ENCODE results near the gene CACNA2D1.

Gene CACNA2D1

DNA sequence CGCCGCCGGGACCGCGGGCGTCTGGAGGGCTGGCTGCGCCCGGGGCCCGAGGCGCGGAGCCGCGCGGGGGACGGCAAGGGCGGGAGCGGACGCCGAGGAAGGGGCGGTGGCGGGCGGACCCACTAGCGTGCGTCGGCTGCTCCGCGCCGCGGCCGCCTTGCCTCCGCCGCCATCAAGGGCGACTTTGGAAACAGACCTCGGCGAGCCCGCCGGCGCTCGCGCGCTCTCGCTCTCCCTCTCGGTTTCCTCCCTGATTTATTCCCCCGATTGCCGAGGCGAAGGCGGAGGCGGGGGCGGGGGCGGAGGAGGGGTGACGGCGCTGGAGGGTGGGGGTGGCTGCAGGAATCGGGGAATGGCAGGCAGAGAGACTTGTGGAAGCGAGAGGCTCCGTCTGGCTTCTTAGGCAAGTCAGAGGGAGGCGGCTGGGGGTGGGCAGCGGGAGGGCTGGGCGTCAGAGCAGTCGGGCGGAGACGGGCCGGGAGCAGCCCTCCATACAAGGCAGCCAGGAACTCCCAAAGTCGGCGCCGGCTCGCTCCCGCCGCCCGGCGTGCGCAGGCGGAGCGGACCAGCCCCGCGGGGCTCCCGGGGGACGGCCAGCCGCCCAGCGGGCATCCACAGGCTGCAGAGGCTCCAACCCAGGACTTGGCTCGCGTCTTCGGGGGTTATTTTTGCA lies at the start of gene CACNA2D1:
TSS of gene CACNA2D1 (minus strand) at position 231 of the 673 bp plus-strand sequence.
- no peak for DNase-seq

DNA sequence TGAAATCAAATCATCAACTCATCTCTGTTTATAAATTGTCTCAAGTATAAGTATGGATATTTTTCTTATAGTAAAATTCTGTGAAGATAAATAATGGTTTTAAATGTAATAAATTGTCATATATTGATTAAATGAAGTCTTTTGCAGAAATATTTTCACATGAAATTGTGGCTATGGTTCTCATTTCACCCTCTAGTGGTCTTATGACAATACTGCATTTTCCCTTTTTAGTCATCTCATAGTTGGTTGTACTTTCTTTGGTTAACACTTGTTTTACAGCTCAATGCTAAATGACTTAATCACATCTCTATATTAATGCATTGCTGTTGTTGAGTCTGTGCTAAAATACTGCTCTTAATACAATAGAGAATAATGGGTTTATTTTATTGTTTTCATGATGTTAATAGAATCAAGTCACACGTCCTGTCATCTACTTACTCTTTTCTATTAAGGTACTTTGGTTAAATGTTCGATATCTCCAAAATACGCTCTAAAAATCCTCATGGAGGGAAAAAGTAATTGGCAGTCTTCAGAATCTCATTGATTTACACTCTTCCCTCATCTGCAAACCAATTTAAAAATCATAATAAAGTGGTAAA lies 38.0 kb upstream of the CACNA2D1 start:
- DNase-seq: no peak

DNA sequence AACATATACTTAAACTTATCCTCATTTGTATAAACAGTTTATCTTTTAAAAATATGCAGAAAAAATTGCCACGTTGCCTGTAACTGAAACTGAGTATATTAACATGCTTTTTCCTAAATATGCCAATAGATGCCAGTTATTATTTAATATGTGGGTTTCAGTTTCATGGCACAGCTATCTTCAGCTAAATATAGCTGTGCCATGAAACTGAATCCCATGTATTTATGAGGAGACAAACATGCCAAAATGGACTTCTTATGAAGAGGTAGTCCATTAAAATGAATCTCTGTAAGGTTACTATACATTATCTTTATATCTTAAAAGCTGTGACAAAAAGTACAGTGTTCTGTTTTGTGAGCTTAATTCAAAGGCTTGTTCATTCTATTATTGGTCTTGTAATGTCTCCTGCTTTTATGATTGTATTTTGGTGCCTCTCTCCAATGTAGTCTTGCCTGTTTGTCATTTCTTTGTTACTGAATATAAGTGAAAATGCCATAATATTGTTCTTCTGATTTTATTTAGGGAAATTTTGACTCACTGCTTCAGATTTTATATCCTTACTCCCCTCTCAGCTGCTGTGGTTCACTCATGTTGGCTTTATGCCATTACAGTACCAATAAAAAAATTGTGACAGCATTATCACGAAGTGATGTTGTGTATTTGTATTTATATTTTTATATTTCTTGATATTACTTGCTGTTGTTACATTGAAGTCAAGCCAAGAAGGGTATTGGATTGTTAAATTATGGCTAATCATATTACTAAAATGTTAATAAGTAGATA lies 34.3 kb upstream of the CACNA2D1 start:
- DNase-seq: no peak

DNA sequence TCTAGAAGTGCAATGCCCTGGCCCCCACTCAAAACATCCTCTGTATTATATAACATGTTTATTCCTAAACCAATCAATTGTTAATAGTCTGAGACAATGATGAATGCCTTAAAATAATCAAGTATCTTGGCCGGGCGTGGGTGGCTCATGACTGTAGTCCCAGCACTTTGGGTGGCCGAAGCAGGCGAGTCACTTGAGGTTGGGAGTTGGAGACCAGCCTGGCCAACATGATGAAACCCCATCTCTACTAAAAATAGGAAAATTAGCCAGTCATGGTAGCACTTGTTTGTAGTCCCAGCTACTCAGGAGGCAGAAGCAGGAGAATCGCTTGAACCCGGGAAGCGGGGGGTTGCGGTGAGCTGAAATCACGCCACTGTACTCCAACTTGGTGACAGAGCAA lies 29.4 kb upstream of the CACNA2D1 start:
- no peak for DNase-seq

DNA sequence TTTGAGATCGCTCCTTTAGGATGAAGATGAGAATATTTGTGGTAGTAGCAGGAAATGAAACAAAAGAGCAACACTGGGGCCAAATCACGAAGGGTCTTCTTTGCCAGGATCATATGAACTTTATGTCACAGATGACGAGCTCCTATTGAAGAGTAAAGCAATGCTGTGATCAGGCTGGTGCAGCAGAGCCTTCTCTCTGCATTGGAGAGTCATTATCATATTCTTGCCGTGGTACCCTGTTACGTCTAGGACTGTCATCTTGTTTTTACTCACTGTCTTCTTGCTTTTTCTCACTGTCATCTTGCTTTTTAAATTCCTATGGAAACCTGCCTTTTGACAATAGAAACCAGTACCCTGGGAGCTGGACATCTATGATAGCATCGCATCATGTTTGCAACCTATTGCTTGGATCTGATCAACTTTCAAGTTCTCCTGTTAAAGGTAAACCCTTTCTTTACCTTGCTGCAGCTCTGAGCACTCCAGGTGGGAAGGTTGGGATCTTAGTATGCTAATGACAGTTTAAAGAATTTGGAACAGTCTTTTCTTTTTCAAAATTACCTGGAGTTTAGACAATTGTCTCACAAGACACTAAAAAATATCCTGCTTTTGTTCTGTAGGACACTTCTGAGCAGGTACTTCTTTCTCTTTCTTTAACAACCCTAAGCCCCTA lies 27.9 kb upstream of the CACNA2D1 start:
- DNase-seq: no peak

DNA sequence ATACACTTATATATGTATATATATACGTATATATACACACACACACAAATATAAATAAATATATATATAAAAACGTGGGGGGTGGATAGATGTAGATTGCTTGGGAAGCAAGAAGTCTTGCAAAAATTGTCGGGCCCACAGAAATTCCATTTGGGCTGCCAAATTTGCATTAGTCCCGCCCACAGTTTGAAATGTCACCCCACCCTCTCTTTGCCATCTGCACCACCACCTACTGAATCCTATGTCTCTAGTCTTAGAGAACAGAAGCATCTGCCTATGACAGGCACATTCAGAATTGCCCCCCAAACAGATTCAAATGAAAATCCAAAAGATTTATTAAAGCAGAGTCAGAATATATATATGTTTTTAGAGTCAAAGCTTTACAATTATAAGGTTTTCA lies 25.6 kb upstream of the CACNA2D1 start:
- no peak for DNase-seq

DNA sequence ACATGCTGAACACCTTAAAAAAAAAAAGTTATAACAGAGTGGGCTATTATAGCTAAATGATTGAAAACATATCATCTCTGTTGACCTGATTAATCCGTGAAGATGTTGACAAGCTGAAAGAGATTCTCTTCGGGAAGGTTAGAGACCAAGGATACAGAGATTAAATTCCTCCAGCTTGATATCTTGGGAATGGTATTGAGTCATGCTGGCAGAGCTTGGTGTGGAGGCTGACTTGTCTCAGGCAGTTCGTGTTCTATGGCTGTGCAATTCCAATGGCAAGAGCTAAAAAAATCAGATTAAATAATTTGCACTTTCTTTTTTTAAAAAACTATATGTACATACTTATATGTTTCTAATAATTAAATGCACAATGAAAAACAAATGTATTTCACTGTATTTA lies 24.9 kb upstream of the CACNA2D1 start:
- no peak for DNase-seq

DNA sequence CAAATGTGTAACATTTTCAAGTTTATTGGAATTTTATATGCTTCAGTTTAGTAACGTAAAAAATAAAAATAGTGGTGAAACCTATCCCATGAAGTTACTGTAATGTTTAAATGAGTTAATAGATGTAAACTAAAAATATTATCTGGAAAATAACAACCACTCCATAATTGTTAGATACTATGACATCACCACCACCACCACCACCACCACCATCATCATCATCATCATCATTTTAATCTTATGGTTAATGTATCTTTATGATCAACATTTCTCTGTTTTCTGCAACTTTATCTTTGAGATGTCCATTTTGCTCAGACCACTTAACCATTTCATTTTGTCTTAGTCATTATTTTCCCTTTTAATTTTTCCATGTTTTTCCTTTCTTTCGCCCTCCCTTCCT lies 23.4 kb upstream of the CACNA2D1 start:
- no peak for DNase-seq

DNA sequence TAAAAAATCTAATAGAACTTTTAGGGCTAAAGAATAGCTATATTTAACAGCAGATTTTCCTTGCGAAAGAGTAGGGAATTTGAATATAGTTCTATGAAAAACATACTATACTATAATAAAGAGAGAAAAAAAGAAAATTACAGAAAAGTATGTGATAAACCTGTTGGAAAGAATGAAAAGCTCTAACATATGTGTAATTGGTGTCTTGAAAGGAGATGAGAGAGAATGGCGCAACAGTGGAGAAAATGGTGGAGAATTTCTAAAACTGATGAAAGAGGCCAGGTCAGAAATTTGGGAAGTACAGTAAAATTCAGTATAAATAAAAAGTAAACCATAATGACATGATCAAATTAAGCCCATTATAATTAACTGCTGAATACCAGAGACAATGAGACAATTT lies 20.8 kb upstream of the CACNA2D1 start:
- DNase-seq: no peak

DNA sequence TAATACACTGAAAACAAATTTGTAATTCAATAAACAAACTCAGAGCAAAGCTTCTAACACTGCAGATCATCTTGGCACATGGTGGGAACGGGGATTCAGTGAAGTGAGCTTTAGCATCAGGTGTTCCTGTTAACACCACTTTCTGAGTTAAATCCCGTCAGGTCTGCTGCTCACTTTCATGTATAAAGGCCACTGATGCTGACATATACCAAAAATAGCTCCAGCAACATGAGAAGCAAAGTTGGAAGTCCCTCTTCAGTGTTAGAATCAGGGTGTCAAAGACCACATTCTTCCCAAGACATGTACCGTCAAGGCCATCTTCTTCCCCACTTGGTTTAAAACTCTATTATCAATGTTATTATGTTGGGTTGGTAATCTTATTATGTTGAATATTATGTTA lies 11.7 kb upstream of the CACNA2D1 start:
- no peak for DNase-seq

DNA sequence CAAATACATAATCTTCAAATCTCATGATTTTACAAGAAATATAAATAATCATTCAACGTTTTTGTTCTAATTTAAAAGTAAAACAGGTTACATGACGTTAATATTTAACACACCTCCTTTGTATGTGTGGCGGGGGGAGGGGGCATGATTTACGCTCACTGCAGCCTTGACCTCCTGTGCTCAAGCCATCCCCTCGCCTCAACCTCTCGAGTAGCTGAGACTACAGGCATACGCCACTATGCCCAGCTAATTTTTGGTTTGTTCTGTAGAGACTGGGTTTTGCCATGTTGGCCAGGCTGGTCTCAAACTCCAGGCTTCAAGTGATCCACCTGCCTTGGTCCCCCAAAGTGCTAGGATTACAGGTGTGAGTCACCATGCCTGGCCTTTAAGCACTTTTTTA lies 7.2 kb upstream of the CACNA2D1 start:
- DNase-seq: no peak

DNA sequence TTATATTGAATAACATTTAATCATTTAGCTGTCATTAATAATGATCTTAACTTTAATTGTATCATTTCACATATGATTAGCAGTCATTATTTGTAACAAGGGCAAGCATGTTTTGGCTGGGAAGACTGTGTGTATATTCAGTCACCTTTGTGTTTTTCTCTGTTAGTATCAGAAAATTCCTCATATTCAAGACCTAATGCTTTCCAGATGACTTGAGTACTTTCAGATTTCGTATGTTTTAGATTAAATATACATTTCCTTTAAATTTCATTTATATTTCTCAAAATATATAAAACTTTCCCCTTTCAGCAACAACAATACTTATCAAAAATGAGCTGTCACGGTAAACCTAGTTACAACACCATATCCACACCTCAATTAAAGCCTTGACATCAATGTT lies 6.3 kb upstream of the CACNA2D1 start:
- no peak for DNase-seq

DNA sequence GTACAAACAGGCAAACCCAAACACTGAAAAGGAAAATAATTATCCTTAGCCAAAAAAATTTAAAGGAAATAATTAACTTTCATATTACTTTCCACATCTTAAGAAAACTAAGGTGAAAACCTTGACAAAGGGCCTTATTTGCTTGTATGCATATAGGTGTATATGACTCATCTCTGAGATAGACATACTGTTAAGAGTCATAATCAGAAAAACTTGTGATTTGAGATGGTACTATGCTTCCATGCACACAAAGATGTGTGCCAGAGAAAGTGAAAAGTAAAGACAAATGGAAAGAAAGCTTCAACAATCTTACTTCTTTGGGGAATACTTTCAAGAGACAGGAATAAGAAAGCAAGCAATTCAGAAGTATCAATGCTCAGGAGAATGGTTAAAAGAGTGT lies 3.3 kb upstream of the CACNA2D1 start:
- DNase-seq: no peak

DNA sequence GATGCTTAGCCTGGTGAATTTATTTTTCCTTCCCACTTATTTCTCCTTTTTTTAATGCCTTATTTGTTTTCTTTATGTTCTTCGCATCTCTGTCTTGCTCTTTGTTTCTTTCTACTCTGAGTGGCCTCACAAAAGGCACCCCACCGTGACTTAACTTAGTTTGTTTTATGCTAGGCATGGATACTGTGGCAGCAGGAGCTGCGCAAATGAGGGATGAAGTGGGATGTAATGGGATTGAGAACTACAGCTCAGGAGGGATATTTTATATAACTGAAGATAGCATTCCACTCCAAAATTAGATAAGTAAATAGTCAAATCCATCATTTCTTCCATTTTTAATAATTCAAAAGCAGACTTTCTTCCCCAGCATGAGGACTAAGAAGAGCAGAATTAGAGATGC lies 1.7 kb upstream of the CACNA2D1 start:
- no peak for DNase-seq

DNA sequence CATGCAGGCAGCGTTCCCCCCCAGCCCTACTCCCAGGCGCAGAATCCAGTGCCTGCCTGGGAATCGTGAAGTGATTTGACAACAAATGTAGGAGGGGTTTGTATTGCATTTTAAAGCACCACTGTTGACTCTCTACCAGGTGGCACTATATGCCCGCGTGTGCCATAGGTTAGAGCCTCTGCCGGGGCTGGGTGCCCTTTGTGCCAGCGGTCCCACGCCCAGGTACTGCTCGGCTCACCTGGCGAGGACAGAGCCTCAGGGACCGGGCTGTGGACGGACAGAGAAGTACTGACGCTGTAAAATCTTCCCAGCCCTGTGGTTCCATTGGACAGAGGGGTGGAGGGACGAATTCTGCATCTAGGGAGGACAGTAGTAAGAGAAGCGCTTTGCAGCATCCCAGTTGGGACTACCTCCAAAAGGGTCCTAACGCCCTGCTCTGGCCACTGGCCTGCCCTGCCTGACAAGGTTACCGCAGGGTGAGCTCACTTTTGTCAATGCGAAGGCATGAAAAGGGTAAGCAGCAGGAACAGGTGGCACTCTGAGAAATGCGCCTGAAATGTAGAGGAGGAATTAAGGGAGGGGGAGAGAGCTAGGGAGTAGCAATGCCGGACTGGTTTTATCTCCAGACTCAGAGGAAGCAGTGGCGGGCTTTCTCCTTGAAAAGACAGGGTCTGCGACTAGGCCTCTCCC lies 788 bp upstream of the CACNA2D1 start:
- DNase-seq: no peak

DNA sequence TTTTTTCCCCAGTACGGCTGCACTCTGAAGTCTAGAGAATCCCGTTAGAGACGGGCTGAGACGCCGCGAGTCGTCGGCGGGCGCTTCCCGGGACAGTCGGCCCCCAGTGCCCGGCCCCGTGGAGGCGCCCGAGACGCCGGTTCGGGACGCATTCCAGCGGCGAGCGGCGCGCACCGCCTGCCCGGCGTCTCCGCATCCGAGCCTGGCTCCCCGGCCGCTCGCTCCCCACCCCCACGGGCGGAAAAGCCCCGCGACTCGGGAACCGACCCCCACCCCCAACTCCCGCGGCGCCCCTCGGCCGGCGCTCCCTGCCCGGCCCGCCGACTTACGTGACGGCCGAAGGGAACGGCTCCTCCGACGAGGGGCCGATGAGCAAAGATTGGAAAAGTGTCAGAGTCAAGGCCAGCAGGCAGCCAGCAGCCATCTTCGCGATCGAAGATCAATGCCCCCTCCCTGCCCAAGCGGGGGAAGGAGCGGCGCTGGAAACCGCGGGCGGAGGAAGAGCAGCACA lies 486 bp downstream of the CACNA2D1 start:
- DNase-seq: no peak

DNA sequence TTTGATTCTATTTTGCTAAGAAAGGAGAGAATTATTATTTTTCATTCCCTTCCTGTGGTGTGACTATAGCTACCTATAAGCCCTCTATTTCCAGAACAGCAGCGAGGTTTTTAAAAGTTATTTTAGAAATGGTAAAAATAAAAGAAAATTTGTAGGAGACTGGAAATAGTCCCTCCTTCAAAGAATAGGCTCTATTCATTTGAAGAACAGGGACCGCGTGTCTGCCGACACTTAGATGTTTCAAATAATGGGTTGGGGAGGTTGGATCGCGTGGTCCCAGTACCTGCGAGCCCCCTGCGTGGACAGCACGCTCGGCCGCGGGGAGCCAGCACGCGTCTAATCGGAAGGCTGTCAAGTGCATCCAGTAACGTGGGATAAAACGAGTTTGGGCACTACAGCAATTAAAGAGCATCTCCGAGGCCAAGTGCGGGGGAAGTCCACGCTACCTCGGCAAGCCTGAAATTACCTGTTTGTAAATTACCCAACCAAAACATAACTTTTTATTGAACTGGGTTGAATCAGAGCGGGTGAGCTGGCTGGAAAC lies 1.0 kb downstream of the CACNA2D1 start:
- no peak for DNase-seq

DNA sequence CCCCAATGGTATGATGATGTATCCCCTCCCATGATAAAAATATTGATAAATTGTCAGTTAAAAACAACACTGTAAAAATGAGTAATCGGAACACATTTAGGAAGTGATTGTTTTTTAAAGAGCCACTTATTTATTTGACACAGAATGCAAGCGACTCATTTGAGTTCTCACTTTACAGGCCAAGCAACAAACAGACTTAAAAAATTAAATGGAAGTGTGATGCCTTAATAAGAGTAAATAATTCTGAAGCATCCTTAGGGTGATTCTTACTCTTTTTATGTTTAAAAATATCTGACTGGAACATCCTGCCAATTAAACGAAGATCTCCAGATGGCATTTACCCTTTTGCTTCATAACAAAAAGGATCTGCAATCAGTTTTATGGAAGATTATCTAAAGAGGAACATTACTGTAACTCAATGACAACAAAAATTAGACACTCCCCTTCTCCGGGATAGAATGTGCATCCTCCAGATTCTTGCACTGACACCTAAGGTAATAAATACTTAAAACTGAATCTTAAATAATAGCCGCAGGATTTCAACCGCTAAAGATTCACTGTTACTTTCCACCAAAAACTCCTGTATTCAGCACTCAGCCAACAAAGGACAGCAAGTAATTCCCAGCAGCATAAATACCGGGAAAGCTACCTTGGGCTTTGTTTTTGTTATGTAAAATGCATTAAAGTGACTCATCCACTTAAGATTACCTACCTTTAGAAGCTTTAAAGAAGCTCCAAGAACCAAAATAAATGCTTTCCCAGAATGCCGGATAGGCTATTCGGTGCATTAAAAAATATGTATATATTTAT lies 1.7 kb downstream of the CACNA2D1 start:
- DNase-seq: no peak

DNA sequence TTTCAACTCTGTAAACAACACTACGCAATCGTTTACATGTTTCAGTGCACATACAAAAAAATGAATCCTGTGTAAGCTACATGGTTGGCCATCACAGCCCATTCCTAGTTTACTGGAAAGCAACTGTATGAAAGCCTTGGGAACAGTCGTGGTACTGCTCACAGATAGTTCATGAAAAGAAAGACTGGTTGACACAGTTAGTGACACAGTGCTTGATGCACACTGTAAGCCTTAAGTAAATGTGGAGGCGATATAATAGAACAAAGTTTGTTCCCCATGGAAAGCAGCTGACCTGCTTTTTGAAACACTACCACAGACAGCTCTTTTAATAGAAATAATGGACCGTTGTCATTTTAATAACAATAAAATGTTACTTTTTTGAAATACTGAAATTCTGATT lies 5.1 kb downstream of the CACNA2D1 start:
- no peak for DNase-seq

DNA sequence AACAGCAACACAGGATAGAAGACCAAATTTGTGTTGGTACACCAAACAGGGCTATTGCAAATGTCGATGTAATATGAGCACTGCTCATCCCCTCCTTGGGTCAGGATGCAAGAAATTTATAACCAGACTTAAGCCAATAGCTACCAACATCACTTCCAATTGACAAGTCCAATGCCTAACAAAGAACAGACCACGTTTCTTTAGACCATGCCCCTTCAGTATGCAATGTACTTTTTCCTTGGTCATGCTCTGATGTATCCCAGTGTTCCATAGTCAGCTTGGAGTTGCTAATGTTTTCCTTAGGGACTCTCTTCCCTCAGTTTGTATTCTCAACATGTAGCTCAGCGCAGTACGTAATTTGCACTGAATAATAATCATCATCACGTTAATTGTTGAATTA lies 7.8 kb downstream of the CACNA2D1 start:
- DNase-seq: no peak

DNA sequence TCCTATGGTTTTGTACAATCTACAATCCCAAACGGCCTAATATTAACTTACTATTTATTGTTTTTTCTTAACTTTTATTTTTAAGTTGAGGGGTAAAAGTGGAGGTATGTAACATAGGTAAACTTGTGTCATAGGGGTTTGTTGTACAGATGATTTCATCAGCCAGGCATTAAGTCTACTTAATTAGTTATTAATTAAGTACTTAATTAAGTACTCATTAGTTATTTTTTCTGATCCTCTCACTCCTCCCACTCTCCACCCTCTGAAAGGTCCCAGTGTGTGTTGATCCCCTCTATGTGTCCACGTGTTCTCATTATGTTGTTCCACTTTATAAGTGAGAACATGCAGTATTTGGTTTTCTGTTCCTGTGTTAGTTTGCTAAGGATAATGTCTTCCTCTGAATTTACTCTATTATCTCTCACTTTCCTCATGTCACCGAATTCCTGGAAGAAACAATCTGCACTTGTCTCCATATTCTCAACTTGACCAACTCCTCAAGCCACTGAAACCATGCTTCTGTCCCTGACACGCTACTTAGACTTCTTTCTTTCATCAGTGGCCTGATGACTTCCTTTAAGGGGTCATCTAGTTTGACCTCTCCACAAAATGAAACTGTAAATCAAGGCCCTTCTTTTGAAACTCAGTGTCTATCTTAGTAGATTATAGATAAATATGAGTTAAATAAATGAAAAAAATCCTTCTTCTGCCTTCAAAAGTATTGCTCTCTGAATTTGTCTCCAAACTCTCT lies 9.1 kb downstream of the CACNA2D1 start:
- no peak for DNase-seq

All from CD4-positive, alpha-beta T cell treated with Interleukin-6 for 4 hours (primary cell).